Osteocyte (in vitro differentiated cells): Measurements from ENCODE around the gene RARG. TPM values are rescaled to one million over a fixed set of nuclear protein-coding genes. Genes with fewer than 3 reads are reported as not detected.
A peak's percentile ranks its signal among the peaks of the same experiment; 100 is the strongest.

Source experiments
- DNase-seq: peaks from one replicate; pipeline ENCODE4 v3.0.0; 2021; ENCODE audit warnings: mixed read lengths; ENCODE audit not compliant: unreplicated experiment; ENCODE audit errors: extremely low spot score
- H3K27ac Mint-ChIP-seq: one replicate; pipeline ENCODE4 v1.8.0; 2021; ENCODE audit warnings: mild to moderate bottlenecking, mixed read lengths; ENCODE audit not compliant: unreplicated experiment
- H3K27me3 Mint-ChIP-seq: one replicate; pipeline ENCODE4 v1.8.0; 2021; ENCODE audit warnings: mixed read lengths; ENCODE audit not compliant: unreplicated experiment
- H3K36me3 Mint-ChIP-seq: one replicate; pipeline ENCODE4 v1.8.0; 2021; ENCODE audit warnings: mixed read lengths; ENCODE audit not compliant: unreplicated experiment
- H3K4me1 Mint-ChIP-seq: one replicate; pipeline ENCODE4 v1.8.0; 2021; ENCODE audit warnings: mixed read lengths; ENCODE audit not compliant: unreplicated experiment
- H3K4me3 Mint-ChIP-seq: one replicate; pipeline ENCODE4 v1.8.0; 2021; ENCODE audit warnings: mild to moderate bottlenecking, moderate library complexity, mixed read lengths; ENCODE audit not compliant: unreplicated experiment
- H3K9me3 Mint-ChIP-seq: one replicate; pipeline ENCODE4 v1.8.0; 2021; ENCODE audit warnings: mixed read lengths; ENCODE audit not compliant: unreplicated experiment
- CTCF ChIP-seq: fragments of 200-600 bp; sonication (generic); IDR thresholded peaks from 2 replicates; pipeline ENCODE4 v1.5.0; 2021; ENCODE audit warnings: antibody characterized with exemption, mild to moderate bottlenecking, moderate library complexity
- total RNA-seq: library from RNA; stranded (reverse); gene quantifications from 2 replicates; pipeline ENCODE4 v1.2.1, GENCODE V29; 2021

The RARG gene
- total RNA-seq, 1 donor from 2014 or later, result 31.6 TPM

GRCh38 chr12:53225635-53226424, 6.2 kb downstream of the RARG start:
- Mint-ChIP-seq H3K36me3 (peaks cover 4% of the 10 kb centered on the region), H3K27me3 (no peaks in the 10 kb centered on the region), H3K27ac (peak overlapping the region; percentile 58), H3K4me3 (no peak overlapping the region), H3K9me3 (no peaks in the 10 kb centered on the region), H3K4me1 (peaks cover 62% of the 10 kb centered on the region)
- no peak for TF ChIP-seq CTCF
- DNase-seq, result no peak

- no peak for TF ChIP-seq CTCF
- Mint-ChIP-seq H3K9me3 (no peaks in the 10 kb centered on the region), H3K4me1 (peaks cover 62% of the 10 kb centered on the region), H3K27ac (peak overlapping the region; percentile 58), H3K36me3 (peaks cover 4% of the 10 kb centered on the region), H3K27me3 (no peaks in the 10 kb centered on the region), H3K4me3 (no peak overlapping the region)
- DNase-seq, result no peak
These were observed 6.9 kb downstream of the RARG start for GRCh38 chr12:53224897-53225634.

GRCh38 chr12:53224061-53224896, 7.7 kb downstream of the RARG start:
- Mint-ChIP-seq H3K27me3 (no peaks in the 10 kb centered on the region), H3K36me3 (peaks cover 4% of the 10 kb centered on the region), H3K4me3 (no peak overlapping the region), H3K27ac (peak overlapping the region; percentile 63), H3K9me3 (no peaks in the 10 kb centered on the region), H3K4me1 (peaks cover 63% of the 10 kb centered on the region)
- DNase-seq, result no peak
- peak; percentile 37 for TF ChIP-seq CTCF

- Mint-ChIP-seq H3K4me3 (peak overlapping the region; percentile 29), H3K27me3 (no peaks in the 10 kb centered on the region), H3K4me1 (peaks cover 67% of the 10 kb centered on the region), H3K9me3 (no peaks in the 10 kb centered on the region), H3K27ac (peak overlapping the region; percentile 94), H3K36me3 (peaks cover 4% of the 10 kb centered on the region)
- TF ChIP-seq CTCF, result no peak
- no peak for DNase-seq
These were observed 8.5 kb downstream of the RARG start for GRCh38 chr12:53223389-53224060.
